ENCODE data around the gene SLC34A1. TPM values are rescaled to one million over a fixed set of nuclear protein-coding genes. Genes with fewer than 3 reads are reported as not detected.

The SLC34A1 gene
- total RNA-seq, 1 experiment from 2014 or later: not detected

DNA sequence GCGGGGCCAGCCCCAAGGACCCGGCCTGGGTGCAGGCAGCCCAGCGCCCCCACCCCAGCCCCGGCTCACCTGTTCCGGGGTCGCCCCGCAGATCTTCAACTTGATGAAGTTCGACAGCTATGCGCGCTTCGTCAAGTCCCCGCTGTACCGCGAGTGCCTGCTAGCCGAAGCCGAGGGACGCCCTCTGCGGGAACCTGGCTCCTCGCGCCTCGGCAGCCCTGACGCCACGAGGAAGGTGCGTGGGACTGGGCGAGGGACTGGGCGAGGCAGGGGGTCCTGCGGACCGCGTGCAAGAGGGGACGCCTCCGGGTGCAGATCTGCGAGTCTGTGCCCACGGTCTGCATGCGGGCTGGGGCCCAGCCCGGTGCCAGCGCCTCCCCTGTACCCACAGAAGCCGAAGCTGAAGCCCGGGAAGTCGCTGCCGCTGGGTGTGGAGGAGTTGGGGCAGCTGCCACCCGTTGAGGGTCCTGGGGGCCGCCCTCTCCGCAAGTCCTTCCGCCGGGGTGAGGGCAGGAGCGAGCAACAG lies 16.8 kb upstream of the SLC34A1 start:
- intact Hi-C loops (cut with micrococcal nuclease; ENCODE audit: unreplicated experiment): no loop called here
- no peak for DNase-seq (ENCODE audit: low spot score)
- POLR2A ChIA-PET (ENCODE audit: low non-redundant PET): no interaction called here
- no peaks in the 10 kb centered on the region for H3K36me3 ChIP-seq (ENCODE audit: insufficient read depth, low read length, poor library complexity, severe bottlenecking)
- peak overlapping the region; percentile 28 for H3K4me3 ChIP-seq (ENCODE audit: low read depth, low read length, poor library complexity, severe bottlenecking)
- no peak overlapping the region for H3K27ac ChIP-seq (ENCODE audit: low read depth, low read length, poor library complexity, severe bottlenecking)
- CTCF ChIA-PET: interaction anchor here (0.6 kb wide), 1 partner anchor 58 kb away, joined by 5 read pairs; no protein-coding TSS in a partner anchor
- no peaks in the 10 kb centered on the region for H3K9me3 ChIP-seq (ENCODE audit: low read depth, low read length, poor library complexity, severe bottlenecking)
- TF ChIP-seq, protein P1, sequence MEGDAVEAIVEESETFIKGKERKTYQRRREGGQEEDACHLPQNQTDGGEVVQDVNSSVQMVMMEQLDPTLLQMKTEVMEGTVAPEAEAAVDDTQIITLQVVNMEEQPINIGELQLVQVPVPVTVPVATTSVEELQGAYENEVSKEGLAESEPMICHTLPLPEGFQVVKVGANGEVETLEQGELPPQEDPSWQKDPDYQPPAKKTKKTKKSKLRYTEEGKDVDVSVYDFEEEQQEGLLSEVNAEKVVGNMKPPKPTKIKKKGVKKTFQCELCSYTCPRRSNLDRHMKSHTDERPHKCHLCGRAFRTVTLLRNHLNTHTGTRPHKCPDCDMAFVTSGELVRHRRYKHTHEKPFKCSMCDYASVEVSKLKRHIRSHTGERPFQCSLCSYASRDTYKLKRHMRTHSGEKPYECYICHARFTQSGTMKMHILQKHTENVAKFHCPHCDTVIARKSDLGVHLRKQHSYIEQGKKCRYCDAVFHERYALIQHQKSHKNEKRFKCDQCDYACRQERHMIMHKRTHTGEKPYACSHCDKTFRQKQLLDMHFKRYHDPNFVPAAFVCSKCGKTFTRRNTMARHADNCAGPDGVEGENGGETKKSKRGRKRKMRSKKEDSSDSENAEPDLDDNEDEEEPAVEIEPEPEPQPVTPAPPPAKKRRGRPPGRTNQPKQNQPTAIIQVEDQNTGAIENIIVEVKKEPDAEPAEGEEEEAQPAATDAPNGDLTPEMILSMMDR (conservative IDR thresholded peaks at IDR 0.05; ENCODE audit: low read depth, low read length): no peak
- TF ChIP-seq EZH2 (IDR thresholded peaks at IDR 0.05; ENCODE audit: borderline replicate concordance, low read depth, low read length, poor library complexity, severe bottlenecking): no peak
- peaks cover 20% of the 10 kb centered on the region for H3K4me1 ChIP-seq (ENCODE audit: insufficient read depth, low read length, poor library complexity, severe bottlenecking)
- H3K27me3 ChIP-seq (replicated peaks; ENCODE audit: insufficient read depth, low read depth, low read length, poor library complexity): no peaks in the 10 kb centered on the region
- no TSS peak for BruUV-seq (replicated peaks)

DNA sequence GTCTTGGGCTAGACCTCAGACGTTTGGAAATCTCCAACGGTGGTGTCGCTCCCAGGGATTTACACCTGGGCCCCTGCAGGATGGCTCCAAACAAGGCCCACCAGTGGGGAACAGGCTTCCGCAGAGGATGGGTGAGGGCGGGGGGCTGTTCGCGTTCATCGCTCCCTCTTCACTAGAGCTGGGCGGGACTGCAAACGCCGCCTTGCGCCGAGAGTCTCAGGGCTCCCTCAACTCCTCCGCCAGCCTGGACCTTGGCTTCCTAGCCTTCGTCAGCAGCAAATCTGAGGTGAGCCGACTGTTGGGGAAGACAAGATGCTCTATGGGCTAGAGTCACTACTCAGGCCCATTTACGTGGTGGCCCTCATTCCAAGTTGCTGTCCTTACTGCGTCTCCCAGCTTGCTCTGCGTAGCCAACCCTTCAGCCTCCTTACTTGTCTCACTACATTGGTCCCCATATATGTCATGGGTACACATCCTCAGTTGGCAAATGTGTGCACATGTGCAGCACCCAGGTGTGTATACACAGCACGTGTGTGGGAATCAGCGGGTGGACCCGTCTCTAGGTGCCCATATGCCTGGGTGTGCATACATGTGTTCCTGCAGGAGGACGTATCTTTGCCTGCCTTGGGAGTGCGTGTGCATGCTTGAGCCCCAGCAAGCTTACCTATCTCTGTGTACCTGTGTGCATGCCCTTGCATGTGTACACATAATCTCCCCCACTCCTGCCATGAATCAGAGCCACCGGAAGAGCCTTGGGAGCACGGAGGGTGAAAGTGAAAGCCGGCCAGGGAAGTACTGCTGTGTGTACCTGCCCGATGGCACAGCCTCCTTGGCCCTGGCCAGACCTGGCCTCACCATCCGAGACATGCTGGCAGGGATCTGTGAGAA lies 16.0 kb upstream of the SLC34A1 start:
- intact Hi-C loops (cut with micrococcal nuclease; ENCODE audit: unreplicated experiment): no loop called here
- H3K27ac ChIP-seq (ENCODE audit: low read depth, low read length, poor library complexity, severe bottlenecking): no peak overlapping the region
- BruUV-seq (replicated peaks): no TSS peak
- POLR2A ChIA-PET (ENCODE audit: low non-redundant PET): no interaction called here
- H3K4me3 ChIP-seq (ENCODE audit: low read depth, low read length, poor library complexity, severe bottlenecking): no peak overlapping the region
- no peaks in the 10 kb centered on the region for H3K9me3 ChIP-seq (ENCODE audit: low read depth, low read length, poor library complexity, severe bottlenecking)
- H3K27me3 ChIP-seq (replicated peaks; ENCODE audit: insufficient read depth, low read depth, low read length, poor library complexity): no peaks in the 10 kb centered on the region
- CTCF ChIA-PET: interaction anchor here (0.6 to 0.8 kb wide), 2 partner anchors 11 to 122 kb away, joined by 4 to 7 read pairs; no protein-coding TSS in a partner anchor
- no peak for DNase-seq (ENCODE audit: low spot score)
- TF ChIP-seq, protein P1 (conservative IDR thresholded peaks at IDR 0.05; ENCODE audit: low read depth, low read length): no peak
- TF ChIP-seq EZH2 (IDR thresholded peaks at IDR 0.05; ENCODE audit: borderline replicate concordance, low read depth, low read length, poor library complexity, severe bottlenecking): no peak
- no peaks in the 10 kb centered on the region for H3K36me3 ChIP-seq (ENCODE audit: insufficient read depth, low read length, poor library complexity, severe bottlenecking)
- H3K4me1 ChIP-seq (ENCODE audit: insufficient read depth, low read length, poor library complexity, severe bottlenecking): peaks cover 19% of the 10 kb centered on the region

DNA sequence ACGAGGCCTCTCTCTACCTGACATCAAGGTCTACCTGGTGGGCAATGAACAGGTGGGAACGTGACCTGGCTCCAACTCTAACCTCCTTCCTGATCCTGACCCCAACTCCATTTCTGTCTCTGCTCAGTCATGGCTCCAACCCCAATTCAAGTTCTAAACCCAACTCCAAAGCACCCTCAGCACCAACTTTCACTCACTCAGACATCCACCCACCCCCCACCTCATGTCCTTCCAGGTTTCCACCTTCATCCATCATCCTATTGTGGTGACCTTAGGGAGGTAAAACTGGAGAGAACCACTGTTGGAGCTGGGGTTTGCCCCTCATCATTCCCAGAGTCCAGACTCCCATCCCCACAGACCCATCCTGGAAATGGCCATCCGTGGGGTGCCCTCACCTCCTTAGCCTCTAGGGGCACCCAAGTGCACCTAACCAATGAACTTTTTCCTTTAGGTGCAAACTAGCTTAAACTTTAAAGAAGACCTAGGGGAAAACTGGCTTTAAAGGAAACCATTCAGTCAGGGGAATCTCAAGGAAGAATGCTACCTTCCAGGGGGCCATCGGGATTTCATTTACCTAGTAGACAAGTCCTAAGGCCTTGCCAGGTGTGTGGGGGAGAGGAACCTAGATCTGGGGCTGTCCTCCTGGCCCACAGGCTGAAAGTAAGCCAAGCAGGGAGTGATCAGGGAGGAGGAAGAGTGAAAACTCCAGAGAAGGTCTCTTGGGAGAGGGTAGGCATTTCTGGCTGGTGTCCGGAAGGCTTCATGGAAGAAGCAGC lies 15.2 kb upstream of the SLC34A1 start:
- no peaks in the 10 kb centered on the region for H3K27me3 ChIP-seq (replicated peaks; ENCODE audit: insufficient read depth, low read depth, low read length, poor library complexity)
- no peak overlapping the region for H3K4me3 ChIP-seq (ENCODE audit: low read depth, low read length, poor library complexity, severe bottlenecking)
- H3K4me1 ChIP-seq (ENCODE audit: insufficient read depth, low read length, poor library complexity, severe bottlenecking): peaks cover 15% of the 10 kb centered on the region
- no peak overlapping the region for H3K27ac ChIP-seq (ENCODE audit: low read depth, low read length, poor library complexity, severe bottlenecking)
- no TSS peak for BruUV-seq (replicated peaks)
- ChIA-PET CTCF (interaction anchor here (0.8 kb wide), 1 partner anchor 10 kb away, joined by 4 read pairs; no protein-coding TSS in a partner anchor), POLR2A (ENCODE audit: low non-redundant PET) (no interaction called here)
- no peaks in the 10 kb centered on the region for H3K9me3 ChIP-seq (ENCODE audit: low read depth, low read length, poor library complexity, severe bottlenecking)
- no peak for TF ChIP-seq EZH2 (IDR thresholded peaks at IDR 0.05; ENCODE audit: borderline replicate concordance, low read depth, low read length, poor library complexity, severe bottlenecking)
- TF ChIP-seq, protein P1 (conservative IDR thresholded peaks at IDR 0.05; ENCODE audit: low read depth, low read length): peak; percentile 64
- no peaks in the 10 kb centered on the region for H3K36me3 ChIP-seq (ENCODE audit: insufficient read depth, low read length, poor library complexity, severe bottlenecking)
- peak; percentile 44 for DNase-seq (ENCODE audit: low spot score)
- intact Hi-C loops (cut with micrococcal nuclease; ENCODE audit: unreplicated experiment): no loop called here

Measured in A673 (cell line).